Naive thymus-derived CD4-positive, alpha-beta T cell (primary cell): Measurements from ENCODE around the gene FEM1B. TPM values are rescaled to one million over a fixed set of nuclear protein-coding genes. Genes with fewer than 3 reads are reported as not detected.

Source experiments
- ATAC-seq: fragments of 150-1000 bp; cut with Tn5 transposase; 2 replicates; pipeline ENCODE4 v1.10.0; 2021; ENCODE audit warnings: mild to moderate bottlenecking, moderate library complexity
- CTCF ChIA-PET: fragments of 350-600 bp; sonication (Branson Sonifier 250); formaldehyde crosslinking; loops from one replicate; lab custom pipeline; 2021; ENCODE audit warnings: antibody characterized with exemption; lab: Charles Lee
- POLR2A ChIA-PET: fragments of 350-600 bp; sonication (Branson Sonifier 250); formaldehyde crosslinking; loops from one replicate; lab custom pipeline; 2021; ENCODE audit warnings: antibody characterized with exemption, inconsistent platforms; lab: Charles Lee
- DNase-seq, 9 donors: peaks; one replicate each; pipeline versions ENCODE4 v3.0.0 to v3.0.0-alpha.2; 2020 to 2022; ENCODE audit warnings: mixed read lengths in 1 of 9
- H3K27ac ChIP-seq: one replicate; pipeline ENCODE4 v1.7.0; 2013; ENCODE audit warnings: mild to moderate bottlenecking, low read depth, low read length, moderate library complexity
- H3K27me3 ChIP-seq, 2 donors: one replicate each; pipeline ENCODE4 v1.7.0; 2013; ENCODE audit warnings: low read length in 2 of 2, mild to moderate bottlenecking in 2 of 2, moderate library complexity in 2 of 2; ENCODE audit not compliant: control insufficient read depth in 2 of 2, insufficient read depth in 2 of 2
- H3K36me3 ChIP-seq, 3 experiments: 1 replicate in 2 of 3; 2 replicates in 1 of 3; pipeline ENCODE4 v1.7.0; 2013; ENCODE audit warnings: low read length in 3 of 3, mild to moderate bottlenecking in 3 of 3, moderate library complexity in 1 of 3; ENCODE audit not compliant: insufficient read depth in 3 of 3, control insufficient read depth in 2 of 3
- H3K4me1 ChIP-seq, 2 donors: one replicate each; pipeline ENCODE4 v1.7.0; 2013; ENCODE audit warnings: low read length in 2 of 2, mild to moderate bottlenecking in 2 of 2, moderate library complexity in 1 of 2; ENCODE audit not compliant: control insufficient read depth in 2 of 2, insufficient read depth in 2 of 2
- H3K4me3 ChIP-seq: 2 replicates; pipeline ENCODE4 v1.7.0; 2013; ENCODE audit warnings: mild to moderate bottlenecking, low read length
- H3K9me3 ChIP-seq, 3 experiments: 1 replicate in 2 of 3; 2 replicates in 1 of 3; pipeline ENCODE4 v1.7.0; 2013; ENCODE audit warnings: low read length in 3 of 3; ENCODE audit not compliant: control insufficient read depth in 2 of 3
- H3K27ac Mint-ChIP-seq, 9 donors: one replicate each; pipeline ENCODE4 v1.8.0; 2020 to 2022; ENCODE audit warnings: mixed read lengths in 9 of 9, mild to moderate bottlenecking in 8 of 9, moderate library complexity in 5 of 9, inconsistent platforms in 2 of 9
- H3K27me3 Mint-ChIP-seq, 5 donors: one replicate each; pipeline ENCODE4 v1.8.0; 2021 to 2022; ENCODE audit warnings: mixed read lengths in 5 of 5, mild to moderate bottlenecking in 1 of 5
- H3K36me3 Mint-ChIP-seq, 5 donors: one replicate each; pipeline ENCODE4 v1.8.0; 2020 to 2022; ENCODE audit warnings: mixed read lengths in 5 of 5, mild to moderate bottlenecking in 3 of 5, inconsistent platforms in 1 of 5
- H3K4me1 Mint-ChIP-seq, 7 donors: one replicate each; pipeline ENCODE4 v1.8.0; 2020 to 2022; ENCODE audit warnings: mixed read lengths in 7 of 7, mild to moderate bottlenecking in 3 of 7, inconsistent platforms in 1 of 7
- H3K4me3 Mint-ChIP-seq, 10 donors: one replicate each; pipeline ENCODE4 v1.8.0; 2020 to 2022; ENCODE audit warnings: mild to moderate bottlenecking in 10 of 10, mixed read lengths in 10 of 10, moderate library complexity in 6 of 10, inconsistent platforms in 2 of 10
- H3K9me3 Mint-ChIP-seq, 11 donors: one replicate each; pipeline ENCODE4 v1.8.0; 2020 to 2022; ENCODE audit warnings: mixed read lengths in 11 of 11, mild to moderate bottlenecking in 4 of 11, inconsistent platforms in 1 of 11, moderate library complexity in 1 of 11
- intact Hi-C, 2 donors: fragments of 100-400 bp; cut with micrococcal nuclease; formaldehyde crosslinking; loops; one replicate each; pipeline ENCODE4 v1.15.1; 2023
- polyA plus RNA-seq, 2 donors: library from polyadenylated mRNA; unstranded; fragments of 300-500 nt; fragmentation: Illumina TruSeq; gene quantifications; one replicate each; pipeline ENCODE4 v1.2.3, GENCODE V29; 2021
- total RNA-seq, 6 experiments: library from RNA in 5 of 6; stranded (reverse) in 5 of 6; gene quantifications; 1 replicate in 5 of 6; 2 replicates in 1 of 6; pipeline ENCODE4 v1.2.3 and lab custom pipeline; 2021 to 2026

FEM1B gene
- total and polyA plus RNA-seq, 7 experiments from 2014 or later, result 12.0 to 73.2 (median 58.6) TPM

DNA sequence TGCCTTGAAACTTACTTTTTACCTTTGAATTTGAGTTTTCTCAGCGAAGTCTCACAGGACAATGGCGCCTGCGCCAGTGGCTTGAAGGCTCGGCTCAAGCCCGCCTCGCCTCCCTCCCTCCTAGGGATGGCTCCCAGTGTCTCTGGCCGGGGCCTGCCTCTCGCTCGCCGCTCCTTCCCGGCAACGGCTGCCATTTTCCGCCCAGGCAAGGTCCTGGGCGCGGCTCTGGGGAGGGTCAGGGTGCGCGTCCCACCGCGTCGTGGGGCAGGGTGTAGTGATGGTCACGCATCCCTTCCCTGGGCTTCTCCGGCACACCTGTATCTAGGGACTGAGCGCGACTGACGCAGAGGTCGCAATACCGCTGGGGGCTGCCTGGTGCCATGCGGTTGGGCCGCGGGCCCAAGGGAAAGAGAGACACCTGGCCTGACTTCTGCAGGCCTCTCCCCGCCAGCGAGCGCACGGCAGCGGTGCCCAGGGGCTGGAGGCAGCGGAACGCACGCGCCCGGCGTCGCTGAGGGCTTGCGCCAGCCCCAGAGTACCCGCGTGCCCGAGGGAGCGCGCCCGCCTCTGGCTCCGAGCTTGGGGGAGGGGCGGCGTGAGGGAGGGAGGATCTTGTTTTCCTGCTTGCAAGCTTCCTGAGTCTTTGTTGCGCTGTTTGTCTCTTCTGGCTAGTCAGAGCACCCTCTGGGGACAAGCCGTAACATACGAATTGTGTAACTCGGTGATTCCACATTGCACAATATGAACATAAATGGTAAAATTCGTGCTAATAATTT, 20.7 kb upstream of the FEM1B start:
- peak overlapping the region; percentile 65 to 84 (median 80) for H3K4me3 Mint-ChIP-seq
- Histone ChIP-seq H3K9me3 (no peaks in the 10 kb centered on the region), H3K27me3 (no peaks in the 10 kb centered on the region), H3K4me3 (peak overlapping the region; percentile 44), H3K36me3 (no peaks in the 10 kb centered on the region), H3K4me1 (peaks cover 0 to 13% of the 10 kb centered on the region in 2 donors), H3K27ac (peak overlapping the region; percentile 55)
- ChIA-PET CTCF (interaction anchor here (0.8 to 1.3 kb wide), 3 partner anchors 16 to 50 kb away, joined by 3 to 7 read pairs (median 4); partner anchors contain the start of gene FEM1B), POLR2A (interaction anchor here (0.8 to 4.4 kb wide), 4 partner anchors 21 to 50 kb away, joined by 3 to 66 read pairs (median 3); partner anchors contain the start of gene FEM1B)
- peaks cover 6 to 28% (median 11%) of the 10 kb centered on the region in 7 donors for H3K4me1 Mint-ChIP-seq
- H3K36me3 Mint-ChIP-seq, result no peaks in the 10 kb centered on the region
- H3K9me3 Mint-ChIP-seq, result no peaks in the 10 kb centered on the region
- ATAC-seq (peak; percentile 83), DNase-seq (peak; percentile 49 to 76 (median 62))
- peaks cover 0 to 17% (median under 1%) of the 10 kb centered on the region in 5 donors for H3K27me3 Mint-ChIP-seq
- H3K27ac Mint-ChIP-seq, result peak overlapping the region in 8 of 9 donors; percentile 18 to 83 (median 57)
- intact Hi-C loops, result loop anchor here (1.0 kb wide), 4 partner anchors 20 to 126 kb away; partner anchors contain the start of genes FEM1B (in 2 of the 2) and CLN6 (in 1 of the 2)

DNA sequence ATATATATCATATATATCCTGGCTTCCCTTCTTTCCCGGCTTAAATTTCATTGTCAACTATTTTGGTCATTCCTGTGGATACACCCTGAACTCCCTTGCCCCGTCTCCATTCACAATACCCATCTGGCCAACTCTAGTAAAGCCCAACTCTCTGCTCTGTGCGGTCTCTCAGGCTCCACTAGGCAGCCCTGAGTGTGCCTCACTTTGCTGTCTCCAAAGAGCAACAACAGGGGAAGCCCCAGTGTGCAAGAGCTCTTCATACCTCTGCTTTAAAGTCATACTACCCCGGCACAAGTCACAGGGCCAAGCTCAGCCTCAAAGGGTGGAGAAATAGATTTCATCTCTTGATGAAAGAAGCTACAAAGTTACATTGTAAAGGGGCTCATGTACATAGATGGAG, 18.9 kb upstream of the FEM1B start:
- CTCF ChIA-PET, result no interaction called here

DNA sequence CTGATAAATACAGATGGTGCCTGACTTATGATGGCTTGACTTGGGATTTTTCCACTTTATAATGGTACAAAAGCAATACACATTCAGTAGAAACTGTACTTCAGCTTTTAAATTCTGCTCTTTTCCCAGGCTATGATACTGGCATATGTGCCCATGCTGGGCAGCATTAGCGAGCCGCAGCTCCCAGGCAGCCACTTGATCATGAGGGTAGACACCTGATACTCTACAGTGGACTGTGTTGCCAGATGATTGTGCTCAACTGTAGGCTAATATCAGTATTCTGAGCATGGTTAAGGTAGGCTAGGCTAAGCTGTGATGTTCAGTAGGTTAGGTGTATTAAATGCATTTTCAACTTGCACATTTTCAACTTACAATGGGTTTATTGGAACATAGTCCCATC, 17.7 kb upstream of the FEM1B start:
- peaks cover 6 to 22% (median 11%) of the 10 kb centered on the region in 7 donors for H3K4me1 Mint-ChIP-seq
- Histone ChIP-seq H3K9me3 (no peaks in the 10 kb centered on the region), H3K27ac (no peak overlapping the region), H3K4me3 (no peak overlapping the region), H3K27me3 (no peaks in the 10 kb centered on the region), H3K4me1 (peaks cover 0 to 13% of the 10 kb centered on the region in 2 donors), H3K36me3 (no peaks in the 10 kb centered on the region)
- intact Hi-C loops, result no loop called here
- H3K27ac Mint-ChIP-seq, result peak overlapping the region in 1 of 9 donors; percentile 42
- no peaks in the 10 kb centered on the region for H3K36me3 Mint-ChIP-seq
- ChIA-PET POLR2A (interaction anchor here (1.5 to 4.4 kb wide), 3 partner anchors 18 to 31 kb away, joined by 4 to 66 read pairs (median 7); partner anchors contain the start of genes CLN6 and FEM1B), CTCF (interaction anchor here (0.6 to 0.7 kb wide), 2 partner anchors 293 to 395 kb away, joined by 3 to 4 read pairs; no protein-coding TSS in a partner anchor)
- H3K9me3 Mint-ChIP-seq, result no peaks in the 10 kb centered on the region
- H3K4me3 Mint-ChIP-seq, result no peak overlapping the region
- peaks cover 11 to 29% (median 15%) of the 10 kb centered on the region in 5 donors for H3K27me3 Mint-ChIP-seq
- no peak for ATAC-seq
- DNase-seq, result no peak

More for the DNA sequence above, 18.9 kb upstream of the FEM1B start:
- Mint-ChIP-seq H3K27ac (peak overlapping the region in 6 of 9 donors; percentile 25 to 70 (median 62)), H3K27me3 (peaks cover 0 to 25% (median 8%) of the 10 kb centered on the region in 5 donors), H3K4me3 (peak overlapping the region in 6 of 10 donors; percentile 9 to 37 (median 12)), H3K9me3 (no peaks in the 10 kb centered on the region), H3K4me1 (peaks cover 6 to 22% (median 11%) of the 10 kb centered on the region in 7 donors), H3K36me3 (no peaks in the 10 kb centered on the region)
- intact Hi-C loops, result no loop called here
- H3K9me3 ChIP-seq, result no peaks in the 10 kb centered on the region
- H3K4me1 ChIP-seq, result peaks cover 0 to 13% of the 10 kb centered on the region in 2 donors
- H3K4me3 ChIP-seq, result no peak overlapping the region
- ATAC-seq (peak; percentile 82), DNase-seq (peak in 5 of 9 donors; percentile 23 to 37 (median 35))
- POLR2A ChIA-PET, result interaction anchor here (1.1 to 4.4 kb wide), 5 partner anchors 8 to 111 kb away, joined by 3 to 66 read pairs (median 7); partner anchors contain the start of genes CLN6 and FEM1B
- no peaks in the 10 kb centered on the region for H3K27me3 ChIP-seq
- H3K27ac ChIP-seq, result peak overlapping the region; percentile 27
- no peaks in the 10 kb centered on the region for H3K36me3 ChIP-seq

DNA sequence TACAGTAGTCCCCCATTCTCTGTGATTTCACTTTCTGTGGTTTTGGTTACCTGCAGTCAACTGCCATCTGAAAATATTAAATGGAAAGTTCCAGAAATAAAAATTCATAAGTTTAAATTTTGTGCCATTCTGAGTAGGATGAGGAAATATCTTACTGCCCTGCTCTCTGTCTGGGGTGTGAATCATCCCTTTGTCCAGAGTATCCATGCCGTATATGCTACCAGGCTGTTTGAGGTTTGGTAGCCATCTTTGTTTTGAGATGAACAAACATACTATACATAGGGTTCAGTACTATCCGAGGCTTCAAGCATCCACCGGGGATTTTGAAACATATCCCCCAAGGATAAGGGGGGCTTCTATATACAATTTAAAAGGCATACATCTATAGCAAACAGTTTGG, 16.3 kb upstream of the FEM1B start:
- peaks cover 0 to 13% of the 10 kb centered on the region in 2 donors for H3K4me1 ChIP-seq
- POLR2A ChIA-PET, result no interaction called here
- no peak for ATAC-seq
- peak overlapping the region in 1 of 9 donors; percentile 16 for H3K27ac Mint-ChIP-seq
- no peak overlapping the region for H3K4me3 Mint-ChIP-seq
- peaks cover 11 to 33% (median 15%) of the 10 kb centered on the region in 5 donors for H3K27me3 Mint-ChIP-seq
- H3K9me3 ChIP-seq, result no peaks in the 10 kb centered on the region
- H3K27me3 ChIP-seq, result no peaks in the 10 kb centered on the region
- H3K4me1 Mint-ChIP-seq, result peaks cover 6 to 22% (median 10%) of the 10 kb centered on the region in 7 donors
- DNase-seq, result no peak
- intact Hi-C loops, result no loop called here
- CTCF ChIA-PET, result interaction anchor here (1.1 to 1.5 kb wide), 2 partner anchors 8 to 45 kb away, joined by 3 to 5 read pairs; no protein-coding TSS in a partner anchor
- H3K27ac ChIP-seq, result no peak overlapping the region
- H3K36me3 Mint-ChIP-seq, result no peaks in the 10 kb centered on the region
- H3K9me3 Mint-ChIP-seq, result no peaks in the 10 kb centered on the region
- H3K36me3 ChIP-seq, result no peaks in the 10 kb centered on the region
- H3K4me3 ChIP-seq, result no peak overlapping the region

DNA sequence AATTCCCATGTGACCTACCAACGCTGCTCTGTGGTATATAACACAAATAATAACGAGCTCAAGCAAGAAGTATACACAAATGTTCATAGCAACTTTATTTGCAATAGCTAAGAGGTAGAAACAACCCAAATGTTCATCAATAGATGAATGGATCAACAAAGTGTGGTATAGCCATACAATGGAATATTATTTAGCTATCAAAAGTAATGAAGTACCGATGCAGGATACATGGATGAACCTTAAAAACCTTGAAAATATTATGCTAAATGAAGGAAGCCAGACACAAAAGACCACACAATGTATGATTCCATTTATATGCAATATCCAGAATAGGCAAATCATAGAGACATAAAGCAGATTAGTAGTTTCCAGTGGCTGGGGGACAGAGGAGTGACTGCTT, 15.6 kb upstream of the FEM1B start:
- no peak for DNase-seq
- H3K9me3 ChIP-seq, result no peaks in the 10 kb centered on the region
- peaks cover 0 to 13% of the 10 kb centered on the region in 2 donors for H3K4me1 ChIP-seq
- POLR2A ChIA-PET, result interaction anchor here (0.5 to 1.6 kb wide), 2 partner anchors 15 to 469 kb away, joined by 3 to 4 read pairs; partner anchors contain the start of gene FEM1B
- peaks cover 3 to 20% (median 10%) of the 10 kb centered on the region in 7 donors for H3K4me1 Mint-ChIP-seq
- intact Hi-C loops, result no loop called here
- ATAC-seq, result no peak
- no peak overlapping the region for H3K27ac Mint-ChIP-seq
- no peaks in the 10 kb centered on the region for H3K27me3 ChIP-seq
- peaks cover 11 to 34% (median 15%) of the 10 kb centered on the region in 5 donors for H3K27me3 Mint-ChIP-seq
- CTCF ChIA-PET, result interaction anchor here (1.1 to 1.5 kb wide), 2 partner anchors 9 to 44 kb away, joined by 3 to 5 read pairs; no protein-coding TSS in a partner anchor
- H3K27ac ChIP-seq, result no peak overlapping the region
- H3K4me3 ChIP-seq, result no peak overlapping the region
- H3K9me3 Mint-ChIP-seq, result no peaks in the 10 kb centered on the region
- no peaks in the 10 kb centered on the region for H3K36me3 ChIP-seq
- H3K4me3 Mint-ChIP-seq, result no peak overlapping the region
- H3K36me3 Mint-ChIP-seq, result no peaks in the 10 kb centered on the region
